Measurements from ENCODE around the gene HERC2. TPM values are rescaled to one million over a fixed set of nuclear protein-coding genes. Genes with fewer than 3 reads are reported as not detected.
"Not testable (repeated sequence)": the region's sequence is repeated elsewhere in the genome, so short reads cannot be mapped to it uniquely, and the experiment has no call there.

The HERC2 gene
- total RNA-seq, 1 experiment from 2014 or later, result 69.2 TPM

- not testable (repeated sequence) for H4K5ac ChIP-seq (ENCODE audit: insufficient read length, low read depth, low read length); DNase-seq
These were observed 94.7 kb downstream of the HERC2 start for GRCh38 chr15:28227303-28227702.

GRCh38 chr15:28222612-28223011, 99.4 kb downstream of the HERC2 start:
- not testable (repeated sequence) for H3K27me3 Mint-ChIP-seq (ENCODE audit: low read depth); H2BK15ac ChIP-seq (ENCODE audit: low read depth, low read length); H3K27me3 ChIP-seq (ENCODE audit: insufficient read depth, low read length); H2BK20ac ChIP-seq (ENCODE audit: low read depth, low read length, poor library complexity, severe bottlenecking); DNase-seq; H3K9me3 ChIP-seq (ENCODE audit: control insufficient read depth, low read depth, low read length); H3K18ac ChIP-seq (ENCODE audit: insufficient read length, low read depth, low read length); H3K4me1 ChIP-seq (ENCODE audit: insufficient read depth, low read length); H3K27ac ChIP-seq (ENCODE audit: insufficient read length, low read depth, low read length); H4K5ac ChIP-seq (ENCODE audit: insufficient read length, low read depth, low read length); H3K79me1 ChIP-seq (ENCODE audit: insufficient read depth, low read depth, low read length, poor library complexity, severe bottlenecking); H3K56ac ChIP-seq (ENCODE audit: insufficient read length, low read depth, low read length); H4K91ac ChIP-seq (ENCODE audit: insufficient read length, low read depth, low read length); H3K79me2 ChIP-seq (ENCODE audit: insufficient read depth, low read length); H3K9ac ChIP-seq (ENCODE audit: extremely low read depth, insufficient read length, low read length); H3K23me2 ChIP-seq (ENCODE audit: insufficient read length, low read depth, low read length, poor library complexity, severe bottlenecking); H2BK12ac ChIP-seq (ENCODE audit: insufficient read length, low read depth, low read length); H3K14ac ChIP-seq (ENCODE audit: insufficient read depth, low read length); H2AFZ ChIP-seq (ENCODE audit: low read length); H4K8ac ChIP-seq (replicated peaks; ENCODE audit: insufficient read length, low read depth, low read length); H4K20me1 ChIP-seq (ENCODE audit: control insufficient read depth, insufficient read depth, insufficient read length); H3K4ac ChIP-seq (ENCODE audit: low read depth, low read length); H3K9me3 Mint-ChIP-seq; H2AK5ac ChIP-seq (ENCODE audit: insufficient read length, low read length); H3K4me2 ChIP-seq (ENCODE audit: insufficient read depth, insufficient read length, low read length); H3K4me1 Mint-ChIP-seq; H3K4me3 Mint-ChIP-seq; H2BK5ac ChIP-seq (ENCODE audit: insufficient read length, low read length); H2BK120ac ChIP-seq (ENCODE audit: low read depth, low read length, poor library complexity, severe bottlenecking); H3T11ph ChIP-seq (ENCODE audit: low read length); H3K23ac ChIP-seq (ENCODE audit: insufficient read length, low read depth, low read length)
- H3K27ac Mint-ChIP-seq, result peak overlapping the region in 2 of 3 experiments; percentile 27 to 65; a peak in 3 of 7 replicates
- H3K36me3 Mint-ChIP-seq (ENCODE audit: insufficient read depth in 1 of 3, low read depth in 3 of 3), result peaks cover 36 to 71% (median 58%) of the 10 kb centered on the region in 3 experiments
- WGBS (ENCODE audit: extremely low coverage, insufficient read length, low lambda C conversion rate), result no CpG with 5 or more reads among the region's 7 CpGs

More at GRCh38 chr15:28227303-28227702, 94.7 kb downstream of the HERC2 start:
- H3K79me1 ChIP-seq (ENCODE audit: insufficient read depth, low read depth, low read length, poor library complexity, severe bottlenecking); H4K8ac ChIP-seq (replicated peaks; ENCODE audit: insufficient read length, low read depth, low read length); H3K14ac ChIP-seq (ENCODE audit: insufficient read depth, low read length); H3K9ac ChIP-seq (ENCODE audit: extremely low read depth, insufficient read length, low read length); H3K9me3 Mint-ChIP-seq; H3K56ac ChIP-seq (ENCODE audit: insufficient read length, low read depth, low read length); H2AK5ac ChIP-seq (ENCODE audit: insufficient read length, low read length); H4K91ac ChIP-seq (ENCODE audit: insufficient read length, low read depth, low read length); H3K23ac ChIP-seq (ENCODE audit: insufficient read length, low read depth, low read length); H2BK15ac ChIP-seq (ENCODE audit: low read depth, low read length); H2BK5ac ChIP-seq (ENCODE audit: insufficient read length, low read length); H3K4ac ChIP-seq (ENCODE audit: low read depth, low read length); H2AFZ ChIP-seq (ENCODE audit: low read length); H3K27ac ChIP-seq (ENCODE audit: insufficient read length, low read depth, low read length); H3K9me3 ChIP-seq (ENCODE audit: control insufficient read depth, low read depth, low read length); H3K4me3 Mint-ChIP-seq; H3K23me2 ChIP-seq (ENCODE audit: insufficient read length, low read depth, low read length, poor library complexity, severe bottlenecking); H2BK120ac ChIP-seq (ENCODE audit: low read depth, low read length, poor library complexity, severe bottlenecking); H3K4me1 Mint-ChIP-seq; H3K27me3 Mint-ChIP-seq (ENCODE audit: low read depth); H3K27ac Mint-ChIP-seq; H2BK20ac ChIP-seq (ENCODE audit: low read depth, low read length, poor library complexity, severe bottlenecking); H3K27me3 ChIP-seq (ENCODE audit: insufficient read depth, low read length); H3K79me2 ChIP-seq (ENCODE audit: insufficient read depth, low read length); H3K4me1 ChIP-seq (ENCODE audit: insufficient read depth, low read length); H3K4me2 ChIP-seq (ENCODE audit: insufficient read depth, insufficient read length, low read length); H4K20me1 ChIP-seq (ENCODE audit: control insufficient read depth, insufficient read depth, insufficient read length); H3T11ph ChIP-seq (ENCODE audit: low read length); H2BK12ac ChIP-seq (ENCODE audit: insufficient read length, low read depth, low read length); H3K18ac ChIP-seq (ENCODE audit: insufficient read length, low read depth, low read length): not testable (repeated sequence)
- peaks cover 32 to 71% (median 46%) of the 10 kb centered on the region in 3 experiments for H3K36me3 Mint-ChIP-seq (ENCODE audit: insufficient read depth in 1 of 3, low read depth in 3 of 3)
- WGBS (ENCODE audit: extremely low coverage, insufficient read length, low lambda C conversion rate), result no CpG with 5 or more reads among the region's 1 CpG
- TF ChIP-seq, protein P1, sequence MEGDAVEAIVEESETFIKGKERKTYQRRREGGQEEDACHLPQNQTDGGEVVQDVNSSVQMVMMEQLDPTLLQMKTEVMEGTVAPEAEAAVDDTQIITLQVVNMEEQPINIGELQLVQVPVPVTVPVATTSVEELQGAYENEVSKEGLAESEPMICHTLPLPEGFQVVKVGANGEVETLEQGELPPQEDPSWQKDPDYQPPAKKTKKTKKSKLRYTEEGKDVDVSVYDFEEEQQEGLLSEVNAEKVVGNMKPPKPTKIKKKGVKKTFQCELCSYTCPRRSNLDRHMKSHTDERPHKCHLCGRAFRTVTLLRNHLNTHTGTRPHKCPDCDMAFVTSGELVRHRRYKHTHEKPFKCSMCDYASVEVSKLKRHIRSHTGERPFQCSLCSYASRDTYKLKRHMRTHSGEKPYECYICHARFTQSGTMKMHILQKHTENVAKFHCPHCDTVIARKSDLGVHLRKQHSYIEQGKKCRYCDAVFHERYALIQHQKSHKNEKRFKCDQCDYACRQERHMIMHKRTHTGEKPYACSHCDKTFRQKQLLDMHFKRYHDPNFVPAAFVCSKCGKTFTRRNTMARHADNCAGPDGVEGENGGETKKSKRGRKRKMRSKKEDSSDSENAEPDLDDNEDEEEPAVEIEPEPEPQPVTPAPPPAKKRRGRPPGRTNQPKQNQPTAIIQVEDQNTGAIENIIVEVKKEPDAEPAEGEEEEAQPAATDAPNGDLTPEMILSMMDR (conservative IDR thresholded peaks at IDR 0.05), result peak; percentile 67

Data from H9 (cell line).